K562 (cell line): ENCODE measurements around the gene ENTPD8. TPM values are rescaled to one million over a fixed set of nuclear protein-coding genes. Genes with fewer than 3 reads are reported as not detected.

Experiments used
- ARID2 ChIP-seq: fragments of 450-650 bp; IDR thresholded peaks from 2 replicates; pipeline ENCODE4 v1.6.1; 2017; ENCODE audit warnings: antibody characterized with exemption, mild to moderate bottlenecking
- BRF2 ChIP-seq: IDR thresholded peaks from 3 replicates; pipeline ENCODE4 v1.6.1; 2011; ENCODE audit warnings: borderline replicate concordance, mild to moderate bottlenecking; ENCODE audit not compliant: insufficient read length, insufficient read depth
- FOXA1 ChIP-seq: fragments of 450-650 bp; IDR thresholded peaks from 2 replicates; pipeline ENCODE4 v1.6.1; 2016; ENCODE audit warnings: mild to moderate bottlenecking, borderline replicate concordance
- HBP1 ChIP-seq: fragments of 450-650 bp; formaldehyde crosslinking; IDR thresholded peaks from 2 replicates; pipeline ENCODE4 v1.4.0; 2022; ENCODE audit warnings: missing genetic modification characterization
- PCBP2 ChIP-seq: fragments of 200-400 bp; formaldehyde crosslinking; IDR thresholded peaks from 2 replicates; pipeline ENCODE4 v1.6.1; 2018; ENCODE audit warnings: low read length, low read depth, mild to moderate bottlenecking, moderate library complexity; ENCODE audit not compliant: poor library complexity, severe bottlenecking
- XRCC5 ChIP-seq: fragments of 200-400 bp; formaldehyde crosslinking; IDR thresholded peaks from 2 replicates; pipeline ENCODE4 v1.6.1; 2017; ENCODE audit warnings: low read depth, mild to moderate bottlenecking, low read length
- ZBTB34 ChIP-seq: fragments of 250-450 bp; sonication (Bioruptor Pico); IDR thresholded peaks from 2 replicates; pipeline ENCODE4 v1.8.0; 2021; ENCODE audit warnings: mild to moderate bottlenecking, moderate library complexity
- ZBTB40 ChIP-seq, 2 experiments: fragments of 450-650 bp in 1 of 2; sonication (generic) in 1 of 2; formaldehyde crosslinking in 1 of 2; IDR thresholded peaks; 2 replicates each; pipeline versions ENCODE4 v1.7.1 to v1.9.0; 2016 to 2022; ENCODE audit warnings: inconsistent platforms in 1 of 2, mild to moderate bottlenecking in 1 of 2, missing genetic modification reagents in 1 of 2
- ZFP36 ChIP-seq: fragments of 150-350 bp; IDR thresholded peaks from 2 replicates; pipeline ENCODE4 v1.6.1; 2018; ENCODE audit warnings: low read length, low read depth; ENCODE audit not compliant: partially characterized antibody
- ZNF75A ChIP-seq: fragments of 450-650 bp; formaldehyde crosslinking; IDR thresholded peaks from 2 replicates; pipeline ENCODE4 v1.4.0; 2020; ENCODE audit warnings: mild to moderate bottlenecking
- ZNF77 ChIP-seq: fragments of 250-450 bp; sonication (Bioruptor Pico); IDR thresholded peaks from 2 replicates; pipeline ENCODE4 v1.5.0; 2020
- polyA plus RNA-seq, 8 experiments: library from polyadenylated mRNA; depleted of rRNA in 4 of 8; stranded (reverse) in 5 of 8; unstranded in 3 of 8; fragments of >200 nt; fragmentation: Nextera tagmentation in 2 of 8; fragmentation: Illumina TruSeq in 1 of 8; extraction: Ambion mirVana in 2 of 8; extraction: Trizol in 1 of 8; gene quantifications; 2 replicates each; pipeline versions ENCODE4 v1.2.1 to v1.2.3, GENCODE V29; 2011 to 2014; ENCODE audit warnings: inconsistent platforms in 1 of 8, missing spikeins in 1 of 8
- total RNA-seq, 7 experiments: library from RNA; depleted of rRNA in 6 of 7; stranded (reverse); fragments of >200 nt in 6 of 7; fragmentation: Illumina TruSeq in 2 of 7; extraction: Trizol in 2 of 7; gene quantifications; 2 replicates each; pipeline versions ENCODE4 v1.2.1 to v1.2.3, GENCODE V29; 2011 to 2021; ENCODE audit warnings: low replicate concordance in 1 of 7
- TF ChIP-seq, protein P1 (sequence below): sonication (generic); formaldehyde crosslinking; IDR thresholded peaks from 2 replicates; pipeline ENCODE4 v1.9.0; 2022; ENCODE audit warnings: mild to moderate bottlenecking, missing genetic modification reagents

The ENTPD8 gene
- total and polyA plus RNA-seq, 9 of the 15 experiments (the other 6 are each of a cell fraction or from before 2014, with no cell fraction given) = 0.06 to 0.27 (median 0.19) TPM; not detected in 5

DNA sequence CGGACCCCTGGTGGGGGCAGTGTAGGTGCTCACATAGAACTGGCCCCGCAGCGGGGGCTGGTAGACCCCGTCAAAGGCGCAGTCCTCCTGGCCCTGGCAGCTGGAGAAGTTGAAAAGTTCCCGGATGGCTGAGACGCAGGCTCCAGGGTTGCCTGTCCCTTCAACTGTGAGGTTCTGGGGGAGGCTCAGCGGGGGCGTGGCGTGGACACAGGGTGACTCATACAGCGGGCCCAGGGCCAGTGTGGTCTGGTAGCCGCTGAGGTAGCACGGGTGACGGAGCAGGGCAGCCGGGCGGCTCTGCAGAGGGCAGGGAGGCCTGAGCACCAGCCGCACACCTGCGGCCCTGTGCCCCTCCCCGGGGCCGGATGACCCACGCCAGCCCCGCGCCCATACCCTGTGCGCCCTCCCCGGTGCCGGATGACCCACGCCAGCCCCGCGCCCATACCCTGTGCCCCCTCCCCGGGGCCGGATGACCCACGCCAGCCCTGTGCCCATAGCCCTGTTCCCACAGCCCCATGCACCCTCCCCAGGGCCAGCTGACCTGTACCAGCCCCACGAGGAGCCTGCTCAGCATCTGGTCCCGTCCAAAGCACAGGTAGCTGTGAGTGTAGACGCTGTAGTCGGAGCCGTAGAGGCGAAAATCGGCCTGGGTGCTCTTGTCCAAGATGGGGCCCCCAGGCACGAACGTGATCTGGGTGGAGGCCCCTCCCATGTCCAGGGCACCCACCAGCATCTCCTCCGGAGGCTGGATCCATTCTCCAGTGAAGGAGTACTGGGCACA lies 5.0 kb downstream of the ENTPD8 start (continued):
- TF ChIP-seq ZBTB34 (CRISPR knock-in tag) (no peak), ZNF75A (CRISPR knock-in tag) (no peak), ARID2 (no peak), HBP1 (no peak), ZNF77 (CRISPR knock-in tag) (no peak), FOXA1 (no peak), PCBP2 (no peak), BRF2 (no peak), XRCC5 (no peak), ZBTB40 (IDR thresholded peaks at IDR 0.05) (no peak), ZBTB40 (CRISPR knock-in tag; IDR thresholded peaks at IDR 0.05) (no peak), ZFP36 (no peak)
- TF ChIP-seq, protein P1, sequence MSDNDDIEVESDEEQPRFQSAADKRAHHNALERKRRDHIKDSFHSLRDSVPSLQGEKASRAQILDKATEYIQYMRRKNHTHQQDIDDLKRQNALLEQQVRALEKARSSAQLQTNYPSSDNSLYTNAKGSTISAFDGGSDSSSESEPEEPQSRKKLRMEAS (CRISPR knock-in tag) = peak; percentile 35; the same call in 1 of the 2 replicates
